GM18517 (cell line): ENCODE data around the gene NAA38.
A peak's percentile ranks its signal among the peaks of the same experiment; 100 is the strongest.

Source experiments
- ATAC-seq: cut with Tn5 transposase; IDR thresholded peaks from one replicate; pipeline ENCODE4 v1.9.1; 2021; ENCODE audit warnings: mild to moderate bottlenecking, moderate library complexity; ENCODE audit not compliant: unreplicated experiment

NAA38 gene

GRCh38 chr17:7841396-7841914 is 15.9 kb downstream of the NAA38 start:
- no peak for ATAC-seq

GRCh38 chr17:7840875-7841274 is 16.5 kb downstream of the NAA38 start:
- ATAC-seq: no peak

- ATAC-seq: no peak
Observed at GRCh38 chr17:7840441-7840840, 16.9 kb downstream of the NAA38 start.

GRCh38 chr17:7839876-7840261 is 17.5 kb downstream of the NAA38 start:
- no peak for ATAC-seq

- ATAC-seq: no peak
Observed at GRCh38 chr17:7839190-7839875, 18.0 kb downstream of the NAA38 start.

- ATAC-seq: no peak
Observed at GRCh38 chr17:7838090-7839075, 19.0 kb downstream of the NAA38 start.

- no peak for ATAC-seq
Observed at GRCh38 chr17:7837408-7838088, 19.8 kb downstream of the NAA38 start.

- peak; percentile 25 for ATAC-seq
Observed at GRCh38 chr17:7836596-7837407, 20.6 kb downstream of the NAA38 start.

- ATAC-seq: peak; percentile 26
Observed at GRCh38 chr17:7835814-7836595, 21.4 kb downstream of the NAA38 start.

- peak; percentile 32 for ATAC-seq
Observed at GRCh38 chr17:7834957-7835813, 22.2 kb downstream of the NAA38 start.

GRCh38 chr17:7834542-7834956 is 22.8 kb downstream of the NAA38 start:
- ATAC-seq: peak; percentile 24

GRCh38 chr17:7833795-7834541 is 23.4 kb downstream of the NAA38 start, which contains the start of gene KDM6B:
TSS of gene KDM6B (plus strand) at chr17:7834217. CDS start at chr17:7845555, 11,338 bp downstream.
- ATAC-seq: peak; percentile 36

GRCh38 chr17:7833011-7833794 is 24.2 kb downstream of the NAA38 start:
- no peak for ATAC-seq

GRCh38 chr17:7832431-7832830 is 24.9 kb downstream of the NAA38 start:
- ATAC-seq: no peak

GRCh38 chr17:7831233-7831632 is 26.1 kb downstream of the NAA38 start:
- ATAC-seq: no peak

- no peak for ATAC-seq
Observed at GRCh38 chr17:7830616-7831015, 26.7 kb downstream of the NAA38 start.
